Heart left ventricle (tissue), 13 donors: ENCODE data around the gene PREX1.

Experiments used
- CTCF ChIP-seq, 12 donors: fragments of 200-600 bp; sonication (generic) in 4 of 12; IDR thresholded peaks; one replicate each; pipeline versions ENCODE4 v1.5.0 to v1.8.0; 2018 to 2022; ENCODE audit warnings: antibody characterized with exemption in 12 of 12, mild to moderate bottlenecking in 5 of 12
- POLR2A ChIP-seq, 2 donors: fragments of 450-650 bp; IDR thresholded peaks; one replicate each; pipeline ENCODE4 v1.6.1; 2017; ENCODE audit warnings: antibody characterized with exemption in 2 of 2, mild to moderate bottlenecking in 2 of 2, moderate library complexity in 2 of 2
- donor health status: ischemic (EF 13 %, LVEDD 7.1; RV severe dilation, severe dysfunction).
- donor health status: DM: no; HTN: yes; CAD: no.
- donor health status: DM: no; HTN: no; CAD: no.
- donor health status: ischemic (EF 25% LVEDD 6.9; RV normal size, moderate dysfunction).
- donor health status: ischemic (EF 25% LVEDD 5.7; RV mildly dilated, moderate dysfunction).
- donor health status: ischemic (EF 35%, LVEDD 5.7; RV mildly dilated, moderate dysfunction).
- donor health status: nonischemic (EF 11% LVEDD 7.7; RV severe dilation, severe dysfunction).
- donor health status: DM: yes; HTN: yes; CAD: no.
- donor health status: PGD.
- donor health status: ischemic (EF 29% LVEDD 5.4; RV normal size, mild dysfunction).
- donor health status: nonischemic (EF 23%, LVEDD 6.1; RV moderate dilation, normal function).

GRCh38 chr20:48730977-48731376, 96.8 kb downstream of the PREX1 start:
- TF ChIP-seq CTCF (IDR thresholded peaks at IDR 0.05) (no peak), POLR2A (IDR thresholded peaks at IDR 0.05) (no peak)
